HepG2 (cell line): ENCODE measurements around the gene SELENOV. TPM values are rescaled to one million over a fixed set of nuclear protein-coding genes. Genes with fewer than 3 reads are reported as not detected.

Experiments used
- ESRRA ChIP-seq: sonication (generic); formaldehyde crosslinking; IDR thresholded peaks from 2 replicates; pipeline ENCODE4 v1.5.1; 2020; ENCODE audit warnings: mild to moderate bottlenecking, low read depth, missing genetic modification reagents
- HOXD1 ChIP-seq: sonication (generic); formaldehyde crosslinking; IDR thresholded peaks from 2 replicates; pipeline ENCODE4 v1.5.0; 2020; ENCODE audit warnings: missing genetic modification reagents
- ONECUT2 ChIP-seq: sonication (generic); formaldehyde crosslinking; IDR thresholded peaks from 2 replicates; pipeline ENCODE4 v1.4.0; 2020; ENCODE audit warnings: missing genetic modification reagents
- SKI ChIP-seq: fragments of 450-650 bp; IDR thresholded peaks from one replicate; pipeline ENCODE4 v1.6.1; 2018; ENCODE audit warnings: mild to moderate bottlenecking; ENCODE audit not compliant: partially characterized antibody
- ZNF607 ChIP-seq: sonication (generic); formaldehyde crosslinking; IDR thresholded peaks from 2 replicates; pipeline ENCODE4 v1.5.1; 2020; ENCODE audit warnings: missing genetic modification reagents, mild to moderate bottlenecking, borderline replicate concordance
- ZSCAN31 ChIP-seq: sonication (generic); formaldehyde crosslinking; IDR thresholded peaks from 2 replicates; pipeline ENCODE4 v1.5.0; 2020; ENCODE audit warnings: low read depth, mild to moderate bottlenecking, missing genetic modification reagents
- polyA plus RNA-seq, 8 experiments: library from polyadenylated mRNA; depleted of rRNA in 3 of 8; stranded (reverse) in 7 of 8; unstranded in 1 of 8; fragments of >200 nt; fragmentation: Illumina TruSeq in 4 of 8; extraction: Trizol in 4 of 8; gene quantifications; 2 replicates each; pipeline versions ENCODE4 v1.2.1 to v1.2.3, GENCODE V29; 2011 to 2016; ENCODE audit warnings: low read depth in 4 of 8, missing spikeins in 1 of 8, mixed read lengths in 1 of 8; ENCODE audit not compliant: insufficient read depth in 1 of 8
- total RNA-seq, 5 experiments: library from RNA; depleted of rRNA; stranded (reverse); fragments of >200 nt; fragmentation: Illumina TruSeq; extraction: Trizol; gene quantifications; 2 replicates each; pipeline ENCODE4 v1.2.3, GENCODE V29; 2016; ENCODE audit warnings: low read depth in 1 of 5
- TF ChIP-seq, protein P1 (sequence below): sonication (generic); formaldehyde crosslinking; IDR thresholded peaks from 2 replicates; pipeline ENCODE4 v1.4.0; 2020; ENCODE audit warnings: mild to moderate bottlenecking, missing genetic modification reagents
- TF ChIP-seq, protein P2 (sequence below), 2 experiments: sonication (generic) in 1 of 2; formaldehyde crosslinking in 1 of 2; IDR thresholded peaks; 2 replicates each; pipeline versions ENCODE4 v1.6.1 to v1.9.0; 2014 to 2022; ENCODE audit warnings: antibody characterized with exemption in 1 of 2, borderline replicate concordance in 1 of 2, inconsistent platforms in 1 of 2, low read depth in 1 of 2, missing genetic modification reagents in 1 of 2
- TF ChIP-seq, protein P3 (sequence below): IDR thresholded peaks from 2 replicates; pipeline ENCODE4 v1.6.1; 2016; ENCODE audit warnings: missing genetic modification reagents, missing compliant biosample characterization
- TF ChIP-seq, protein P4 (sequence below): sonication (generic); formaldehyde crosslinking; conservative IDR thresholded peaks from 2 replicates; pipeline ENCODE4 v1.8.0; 2022; ENCODE audit warnings: missing genetic modification reagents

The SELENOV gene
- total and polyA plus RNA-seq, 2 of the 13 experiments (the other 11 are each of a cell fraction or from before 2014, with no cell fraction given), result not detected

DNA sequence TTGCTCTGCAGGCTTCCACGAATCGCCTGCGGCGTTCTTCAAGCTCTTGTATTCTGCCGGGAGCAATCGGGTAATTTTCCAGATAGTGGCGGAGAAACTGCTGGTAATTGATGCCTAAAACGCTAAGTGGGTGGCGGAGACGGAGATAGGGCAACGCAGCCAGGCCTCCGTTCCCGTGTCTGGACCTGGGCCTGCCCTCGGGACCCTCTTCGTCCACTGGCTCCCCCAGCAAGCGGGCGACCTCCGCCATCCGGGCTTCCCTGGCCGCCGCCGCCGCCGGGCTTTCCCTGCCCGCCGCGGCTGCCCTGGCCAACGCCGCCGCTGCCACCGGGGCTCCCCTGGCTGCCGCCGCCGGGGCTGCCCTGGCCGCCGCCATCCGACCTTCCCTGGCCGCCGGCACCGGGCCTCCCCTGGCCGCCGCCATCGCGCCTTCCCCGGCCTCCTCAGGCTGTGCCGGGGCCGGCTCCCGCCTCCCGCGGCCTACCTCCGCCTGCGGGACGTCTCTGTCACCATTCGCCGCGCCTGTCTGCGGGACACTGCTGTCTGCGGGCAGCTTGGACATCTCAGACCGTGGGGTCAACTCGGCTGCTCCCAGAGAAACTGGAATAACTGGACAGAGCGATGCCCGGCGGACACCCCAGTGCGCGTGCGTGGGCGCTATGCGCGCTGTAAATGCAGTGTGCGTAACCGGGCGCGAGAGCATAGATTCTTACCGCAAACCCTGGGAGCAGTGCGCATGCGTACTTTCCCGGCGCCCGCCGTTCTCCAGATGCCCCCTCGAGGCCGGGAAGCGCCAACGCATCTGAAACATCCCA, 24.8 kb downstream of the SELENOV start, which contains the start of gene EID2 (continued):
- TF ChIP-seq, protein P1, sequence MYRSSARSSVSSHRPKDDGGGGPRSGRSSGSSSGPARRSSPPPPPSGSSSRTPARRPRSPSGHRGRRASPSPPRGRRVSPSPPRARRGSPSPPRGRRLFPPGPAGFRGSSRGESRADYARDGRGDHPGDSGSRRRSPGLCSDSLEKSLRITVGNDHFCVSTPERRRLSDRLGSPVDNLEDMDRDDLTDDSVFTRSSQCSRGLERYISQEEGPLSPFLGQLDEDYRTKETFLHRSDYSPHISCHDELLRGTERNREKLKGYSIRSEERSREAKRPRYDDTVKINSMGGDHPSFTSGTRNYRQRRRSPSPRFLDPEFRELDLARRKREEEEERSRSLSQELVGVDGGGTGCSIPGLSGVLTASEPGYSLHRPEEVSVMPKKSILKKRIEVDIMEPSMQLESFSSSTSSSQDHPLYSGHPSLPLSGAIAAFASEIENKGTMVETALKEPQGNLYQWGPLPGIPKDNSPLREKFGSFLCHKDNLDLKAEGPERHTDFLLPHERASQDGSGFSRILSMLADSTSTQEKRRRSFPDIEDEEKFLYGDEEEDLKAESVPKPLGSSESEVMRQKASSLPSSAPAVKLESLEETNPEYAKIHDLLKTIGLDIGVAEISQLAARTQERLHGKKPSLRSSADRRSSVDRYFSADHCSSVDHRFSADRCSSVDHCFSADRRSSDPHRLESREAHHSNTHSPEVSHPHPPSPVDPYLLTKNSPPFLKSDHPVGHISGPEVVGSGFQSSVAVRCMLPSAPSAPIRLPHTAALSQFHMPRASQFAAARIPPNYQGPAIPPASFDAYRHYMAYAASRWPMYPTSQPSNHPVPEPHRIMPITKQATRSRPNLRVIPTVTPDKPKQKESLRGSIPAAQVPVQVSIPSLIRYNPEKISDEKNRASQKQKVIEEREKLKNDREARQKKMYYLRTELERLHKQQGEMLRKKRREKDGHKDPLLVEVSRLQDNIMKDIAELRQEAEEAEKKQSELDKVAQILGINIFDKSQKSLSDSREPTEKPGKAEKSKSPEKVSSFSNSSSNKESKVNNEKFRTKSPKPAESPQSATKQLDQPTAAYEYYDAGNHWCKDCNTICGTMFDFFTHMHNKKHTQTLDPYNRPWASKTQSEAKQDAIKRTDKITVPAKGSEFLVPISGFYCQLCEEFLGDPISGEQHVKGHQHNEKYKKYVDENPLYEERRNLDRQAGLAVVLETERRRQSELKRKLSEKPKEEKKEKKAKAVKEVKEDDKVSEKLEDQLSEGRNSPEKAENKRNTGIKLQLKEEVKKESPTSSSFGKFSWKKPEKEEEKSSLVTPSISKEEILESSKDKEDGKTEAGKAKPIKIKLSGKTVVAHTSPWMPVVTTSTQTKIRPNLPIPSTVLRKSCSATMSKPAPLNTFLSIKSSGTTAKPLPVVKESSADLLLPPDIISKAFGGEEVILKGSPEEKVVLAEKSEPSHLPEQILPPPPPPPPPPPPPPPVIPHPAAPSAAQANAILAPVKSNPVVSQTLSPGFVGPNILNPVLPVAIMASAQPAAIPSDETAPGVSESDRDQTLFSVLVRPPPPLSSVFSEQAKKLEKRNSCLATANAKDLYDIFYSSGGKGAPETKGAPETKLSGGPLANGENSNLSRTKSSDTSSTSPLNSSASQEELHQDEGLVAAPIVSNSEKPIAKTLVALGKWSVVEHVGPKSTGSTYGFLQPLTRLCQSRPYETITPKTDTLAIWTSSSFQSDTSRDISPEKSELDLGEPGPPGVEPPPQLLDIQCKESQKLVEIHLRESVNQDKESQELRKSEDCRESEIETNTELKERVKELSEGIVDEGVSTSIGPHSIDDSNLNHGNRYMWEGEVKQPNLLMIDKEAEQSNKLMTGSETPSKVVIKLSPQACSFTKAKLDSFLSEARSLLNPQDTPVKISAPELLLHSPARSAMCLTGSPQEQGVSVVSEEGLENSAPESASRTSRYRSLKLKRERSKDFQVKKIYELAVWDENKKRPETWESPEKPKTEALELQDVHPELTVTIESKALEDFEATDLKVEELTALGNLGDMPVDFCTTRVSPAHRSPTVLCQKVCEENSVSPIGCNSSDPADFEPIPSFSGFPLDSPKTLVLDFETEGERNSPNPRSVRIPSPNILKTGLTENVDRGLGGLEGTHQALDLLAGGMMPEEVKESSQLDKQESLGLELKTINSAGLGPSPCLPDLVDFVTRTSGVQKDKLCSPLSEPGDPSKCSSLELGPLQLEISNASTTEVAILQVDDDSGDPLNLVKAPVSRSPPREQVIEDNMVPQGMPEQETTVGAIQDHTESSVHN (CRISPR knock-in tag), result no peak
- TF ChIP-seq, protein P2, sequence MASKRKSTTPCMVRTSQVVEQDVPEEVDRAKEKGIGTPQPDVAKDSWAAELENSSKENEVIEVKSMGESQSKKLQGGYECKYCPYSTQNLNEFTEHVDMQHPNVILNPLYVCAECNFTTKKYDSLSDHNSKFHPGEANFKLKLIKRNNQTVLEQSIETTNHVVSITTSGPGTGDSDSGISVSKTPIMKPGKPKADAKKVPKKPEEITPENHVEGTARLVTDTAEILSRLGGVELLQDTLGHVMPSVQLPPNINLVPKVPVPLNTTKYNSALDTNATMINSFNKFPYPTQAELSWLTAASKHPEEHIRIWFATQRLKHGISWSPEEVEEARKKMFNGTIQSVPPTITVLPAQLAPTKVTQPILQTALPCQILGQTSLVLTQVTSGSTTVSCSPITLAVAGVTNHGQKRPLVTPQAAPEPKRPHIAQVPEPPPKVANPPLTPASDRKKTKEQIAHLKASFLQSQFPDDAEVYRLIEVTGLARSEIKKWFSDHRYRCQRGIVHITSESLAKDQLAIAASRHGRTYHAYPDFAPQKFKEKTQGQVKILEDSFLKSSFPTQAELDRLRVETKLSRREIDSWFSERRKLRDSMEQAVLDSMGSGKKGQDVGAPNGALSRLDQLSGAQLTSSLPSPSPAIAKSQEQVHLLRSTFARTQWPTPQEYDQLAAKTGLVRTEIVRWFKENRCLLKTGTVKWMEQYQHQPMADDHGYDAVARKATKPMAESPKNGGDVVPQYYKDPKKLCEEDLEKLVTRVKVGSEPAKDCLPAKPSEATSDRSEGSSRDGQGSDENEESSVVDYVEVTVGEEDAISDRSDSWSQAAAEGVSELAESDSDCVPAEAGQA (IDR thresholded peaks at IDR 0.05; ENCODE audit: low read depth), result no peak; the same call in 1 of the 2 replicates
- TF ChIP-seq, protein P2 (CRISPR knock-in tag; IDR thresholded peaks at IDR 0.05; ENCODE audit: borderline replicate concordance), result no peak
- no peak for TF ChIP-seq ONECUT2 (CRISPR knock-in tag)
- peak; percentile 37 for TF ChIP-seq SKI
- 0 out of 2 replicates have a peak, but pooled peaks have one; percentile 65 for TF ChIP-seq HOXD1 (CRISPR knock-in tag)
- TF ChIP-seq, protein P3, sequence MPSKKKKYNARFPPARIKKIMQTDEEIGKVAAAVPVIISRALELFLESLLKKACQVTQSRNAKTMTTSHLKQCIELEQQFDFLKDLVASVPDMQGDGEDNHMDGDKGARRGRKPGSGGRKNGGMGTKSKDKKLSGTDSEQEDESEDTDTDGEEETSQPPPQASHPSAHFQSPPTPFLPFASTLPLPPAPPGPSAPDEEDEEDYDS (CRISPR knock-in tag), result peak; percentile 74
- TF ChIP-seq, protein P4, sequence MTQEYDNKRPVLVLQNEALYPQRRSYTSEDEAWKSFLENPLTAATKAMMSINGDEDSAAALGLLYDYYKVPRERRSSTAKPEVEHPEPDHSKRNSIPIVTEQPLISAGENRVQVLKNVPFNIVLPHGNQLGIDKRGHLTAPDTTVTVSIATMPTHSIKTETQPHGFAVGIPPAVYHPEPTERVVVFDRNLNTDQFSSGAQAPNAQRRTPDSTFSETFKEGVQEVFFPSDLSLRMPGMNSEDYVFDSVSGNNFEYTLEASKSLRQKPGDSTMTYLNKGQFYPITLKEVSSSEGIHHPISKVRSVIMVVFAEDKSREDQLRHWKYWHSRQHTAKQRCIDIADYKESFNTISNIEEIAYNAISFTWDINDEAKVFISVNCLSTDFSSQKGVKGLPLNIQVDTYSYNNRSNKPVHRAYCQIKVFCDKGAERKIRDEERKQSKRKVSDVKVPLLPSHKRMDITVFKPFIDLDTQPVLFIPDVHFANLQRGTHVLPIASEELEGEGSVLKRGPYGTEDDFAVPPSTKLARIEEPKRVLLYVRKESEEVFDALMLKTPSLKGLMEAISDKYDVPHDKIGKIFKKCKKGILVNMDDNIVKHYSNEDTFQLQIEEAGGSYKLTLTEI (CRISPR knock-in tag), result no peak
- TF ChIP-seq ZNF607 (CRISPR knock-in tag), result no peak
- no peak for TF ChIP-seq ESRRA (CRISPR knock-in tag)
- no peak for TF ChIP-seq ZSCAN31 (CRISPR knock-in tag)
